Stimulated activated CD8-positive, alpha-beta memory T cell treated with anti-CD3 and anti-CD28 coated beads, Interleukin-7, amount 100 ng/mL, for 4 hours (primary cell): ENCODE measurements around the gene TRIM7.
"Not testable (repeated sequence)": the region's sequence is repeated elsewhere in the genome, so short reads cannot be mapped to it uniquely, and the experiment has no call there.

Experiments used
- DNase-seq, 2 donors: peaks; one replicate each; pipeline ENCODE4 v3.0.0-alpha.2; 2020; ENCODE audit warnings: low read depth in 2 of 2

Gene TRIM7

DNA sequence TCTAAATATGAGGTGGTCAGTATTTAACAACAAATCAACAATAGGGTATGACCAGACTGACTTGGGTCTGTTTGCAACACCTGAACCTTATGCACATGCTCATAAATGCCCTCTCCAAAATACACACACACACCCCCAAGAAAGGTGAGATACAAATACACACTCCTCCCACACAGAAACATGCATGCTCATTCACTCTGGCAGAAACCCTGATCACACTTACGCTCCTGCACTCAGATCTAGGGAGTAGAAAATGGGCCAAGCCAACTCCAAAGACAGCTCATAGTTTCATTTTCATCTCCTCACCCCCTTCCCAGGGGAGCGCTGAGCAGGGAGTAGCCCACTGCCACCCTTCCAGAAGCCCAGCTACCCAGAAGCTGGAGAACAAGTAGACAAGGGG lies 11.3 kb downstream of the TRIM7 start:
- DNase-seq: no peak

DNA sequence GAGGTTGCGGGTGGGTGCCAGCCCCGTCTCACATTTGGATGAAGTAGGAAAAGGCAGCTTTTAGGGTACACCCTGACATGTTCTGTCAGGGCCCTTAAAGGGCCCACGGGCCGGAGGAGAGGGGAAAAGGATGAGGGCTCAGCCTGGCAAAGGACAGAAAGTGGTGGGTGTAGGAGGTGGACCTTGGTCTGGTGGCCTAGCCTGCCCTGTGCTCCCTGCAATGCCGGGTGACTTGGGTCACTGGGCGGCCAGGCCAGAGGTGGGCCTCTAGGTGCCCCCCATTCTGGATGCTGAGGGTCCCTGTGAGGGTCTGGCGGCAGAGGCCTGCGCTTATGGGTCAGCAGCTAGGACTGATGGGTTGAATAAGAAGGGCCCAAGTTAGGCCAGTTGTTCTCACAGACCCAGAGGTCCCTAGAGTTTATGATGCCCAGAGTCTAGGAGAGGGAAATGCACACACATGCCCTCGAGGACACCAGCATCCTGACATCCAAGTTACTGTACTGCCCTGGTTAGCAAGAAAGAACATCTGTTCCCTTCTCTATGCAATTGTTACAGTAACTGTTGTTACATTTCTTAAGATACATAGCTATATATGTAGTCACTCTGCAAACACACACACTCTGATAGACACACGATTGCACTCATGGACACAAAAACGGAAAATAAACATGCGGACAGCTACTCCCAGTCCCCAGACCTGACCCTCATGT lies 12.5 kb downstream of the TRIM7 start:
- no peak for DNase-seq

GRCh38 chr5:181191526-181192336 lies 13.3 kb downstream of the TRIM7 start:
- peak; percentile 91 for DNase-seq

- peak in 1 of 2 donors; percentile 38 for DNase-seq
These were observed 14.1 kb downstream of the TRIM7 start for GRCh38 chr5:181190711-181191525.

- peak in 1 of 2 donors; percentile 47 for DNase-seq
These were observed 14.9 kb downstream of the TRIM7 start for GRCh38 chr5:181189962-181190710.

DNA sequence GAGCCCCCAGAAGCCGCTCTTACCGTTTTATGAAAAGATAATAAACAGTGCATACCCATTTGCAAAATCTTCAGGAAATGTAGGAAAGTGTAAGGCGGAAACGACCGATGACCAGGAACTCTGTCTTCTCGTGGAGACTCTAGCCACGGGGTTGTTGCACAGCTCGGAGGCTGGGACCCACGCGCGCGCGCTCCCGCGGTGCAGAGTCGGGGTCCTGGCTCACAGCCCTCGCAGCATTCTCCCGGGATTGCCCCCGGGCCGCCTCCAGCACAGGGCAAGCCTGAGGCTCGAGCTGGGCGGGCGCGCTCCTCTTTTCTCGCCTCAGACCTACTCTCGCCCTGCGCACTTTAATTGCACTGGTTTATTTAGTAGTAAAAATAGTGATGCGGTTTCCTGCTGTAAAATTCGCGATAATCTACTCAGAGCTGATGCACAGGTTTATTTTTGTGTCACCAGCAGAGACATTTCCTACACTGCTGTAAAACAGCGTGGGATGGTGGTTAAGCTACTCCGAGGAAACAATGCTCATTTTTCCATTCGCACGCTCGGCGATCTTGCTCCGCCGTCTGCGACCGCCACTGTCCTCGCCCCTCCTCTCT lies 15.5 kb downstream of the TRIM7 start:
- peak; percentile 57 to 61 for DNase-seq

DNA sequence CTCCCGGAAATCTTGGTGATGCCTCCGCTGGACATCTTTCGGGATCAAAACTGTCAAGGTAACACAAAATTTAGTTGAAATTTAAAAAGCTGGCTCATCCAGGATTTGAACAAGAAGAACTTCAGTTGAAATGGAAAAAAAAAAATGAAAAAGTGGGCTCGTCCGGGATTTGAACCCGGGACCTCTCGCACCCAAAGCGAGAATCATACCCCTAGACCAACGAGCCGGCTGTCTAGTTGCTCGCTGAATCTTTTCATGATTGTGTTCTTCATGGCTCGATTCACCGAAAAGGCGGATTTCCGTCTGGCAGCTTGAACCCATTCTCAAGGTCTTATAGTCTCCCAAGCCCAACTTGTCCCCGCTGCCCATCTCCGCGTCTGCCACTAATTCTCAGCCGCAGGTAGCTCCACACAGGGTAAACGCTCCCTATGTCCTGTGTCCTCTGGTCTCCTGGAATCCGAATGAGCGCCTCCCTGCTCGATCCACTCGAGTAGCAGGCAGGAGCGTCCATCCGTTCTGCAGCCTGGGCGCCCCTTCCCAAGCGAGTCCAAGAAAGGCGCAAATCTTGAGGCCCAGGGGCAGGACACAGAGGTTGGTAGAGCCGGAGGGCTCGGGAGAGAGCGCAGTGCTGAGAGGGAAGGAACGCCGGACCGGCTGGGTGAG lies 16.2 kb downstream of the TRIM7 start:
- DNase-seq: peak; percentile 35 to 73

DNA sequence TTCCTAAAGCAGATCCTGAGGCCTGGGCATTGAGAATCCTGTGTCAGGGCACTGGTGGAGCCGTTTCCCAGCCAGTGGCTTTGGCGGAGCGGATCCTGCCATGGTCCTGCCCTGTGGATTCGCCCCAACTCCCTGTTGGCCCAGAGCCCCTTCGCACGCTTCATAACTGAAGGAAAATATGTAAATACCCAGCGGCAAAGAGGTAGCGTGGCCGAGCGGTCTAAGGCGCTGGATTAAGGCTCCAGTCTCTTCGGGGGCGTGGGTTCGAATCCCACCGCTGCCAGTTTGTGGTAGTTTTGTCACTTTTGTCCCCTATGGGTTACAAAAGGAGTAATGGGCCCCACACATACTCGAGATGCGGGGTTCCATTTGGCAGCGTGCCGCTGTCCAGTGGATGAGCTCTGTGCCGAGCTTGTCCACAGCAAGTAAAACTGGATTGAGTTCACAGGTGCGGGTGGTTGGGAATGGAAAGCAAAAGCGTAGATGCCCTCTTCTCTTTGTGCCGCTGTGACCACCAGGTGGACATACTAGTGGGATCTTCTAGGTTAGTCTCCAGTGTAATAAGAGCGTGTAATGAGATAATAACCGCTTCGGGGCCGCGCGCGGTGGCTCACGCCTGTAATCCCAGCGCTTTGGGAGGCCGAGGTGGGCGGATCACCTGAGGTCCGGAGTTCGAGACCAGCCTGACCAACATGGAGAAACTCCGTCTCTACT lies 17.3 kb downstream of the TRIM7 start:
- DNase-seq: no peak

DNA sequence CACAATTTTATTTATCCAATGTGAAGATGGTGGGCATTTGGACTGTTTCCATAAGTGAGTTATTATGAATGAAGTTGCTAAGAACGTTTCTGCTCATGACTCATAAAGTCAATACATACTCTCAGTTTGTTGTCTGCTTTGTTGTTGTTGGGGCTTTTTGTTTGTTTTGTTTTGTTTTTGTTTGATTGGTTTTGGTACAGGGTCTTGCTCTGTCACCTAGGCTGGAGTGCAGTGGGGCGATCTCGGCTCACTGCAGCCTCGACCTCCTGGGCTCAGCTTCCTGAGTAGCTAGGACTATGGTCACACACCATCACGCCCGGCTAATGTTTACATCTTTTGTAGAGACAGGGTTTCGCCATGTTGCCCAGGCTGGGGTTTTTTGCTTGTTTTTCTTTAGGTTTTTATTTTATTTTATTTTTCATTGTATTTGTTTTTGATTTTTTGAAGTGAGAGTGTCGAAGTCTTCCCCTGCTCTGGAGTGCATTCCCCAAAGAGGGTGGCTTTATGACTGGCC lies 18.0 kb downstream of the TRIM7 start:
- no peak for DNase-seq

- no peak for DNase-seq
These were observed 19.0 kb downstream of the TRIM7 start for GRCh38 chr5:181186022-181186421.

DNA sequence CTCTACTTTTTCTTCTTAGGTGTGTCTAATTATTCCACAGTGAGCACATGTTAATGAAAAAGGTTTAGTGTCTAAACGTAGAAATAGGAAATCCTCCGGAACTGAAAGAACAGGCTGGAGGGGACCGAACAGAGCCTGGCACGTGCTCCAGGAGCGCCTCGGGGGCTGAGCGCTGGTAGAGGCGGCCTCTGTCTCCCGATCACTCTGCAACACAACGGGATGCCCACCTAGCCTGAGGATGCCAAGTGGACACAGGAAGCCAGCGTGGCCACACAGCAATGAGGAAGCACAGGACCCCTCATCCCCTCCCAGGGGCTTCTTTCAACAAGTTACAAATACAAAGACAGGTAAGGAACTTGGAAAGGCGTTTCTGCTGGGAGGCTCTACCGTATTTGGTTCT lies 19.4 kb downstream of the TRIM7 start:
- no peak for DNase-seq

GRCh38 chr5:181184845-181185216 lies 20.2 kb downstream of the TRIM7 start:
- DNase-seq: no peak

GRCh38 chr5:181182651-181183050 lies 22.3 kb downstream of the TRIM7 start:
- no peak for DNase-seq

GRCh38 chr5:181181650-181182565 lies 23.1 kb downstream of the TRIM7 start:
- DNase-seq: peak in 1 of 2 donors; percentile 50

- DNase-seq: not testable (repeated sequence)
These were observed 27.4 kb downstream of the TRIM7 start for GRCh38 chr5:181177559-181177958.

- no peak for DNase-seq
These were observed 28.6 kb downstream of the TRIM7 start for GRCh38 chr5:181176254-181176952.

- peak; percentile 21 to 54 for DNase-seq
These were observed 31.3 kb downstream of the TRIM7 start for GRCh38 chr5:181173420-181174342.
